H7 (cell line): ENCODE measurements around the gene BBX. TPM values are rescaled to one million over a fixed set of nuclear protein-coding genes. Genes with fewer than 3 reads are reported as not detected.

Experiments
- DNase-seq: peaks from one replicate; pipeline ENCODE4 v3.0.0; 2012
- H3K27me3 ChIP-seq: 2 replicates; pipeline ENCODE4 v1.6.0; 2011; ENCODE audit warnings: mild to moderate bottlenecking, low read length; ENCODE audit not compliant: control insufficient read depth, insufficient read depth
- H3K36me3 ChIP-seq: replicated peaks from 2 replicates; pipeline ENCODE4 v1.5.1; 2011; ENCODE audit warnings: low read length; ENCODE audit not compliant: control insufficient read depth, insufficient read depth
- H3K4me3 ChIP-seq: 2 replicates; pipeline ENCODE4 v1.5.1; 2011; ENCODE audit warnings: low read depth, mild to moderate bottlenecking, control low read depth, low read length, moderate library complexity; ENCODE audit not compliant: insufficient read depth
- total RNA-seq: library from RNA; depleted of rRNA; stranded (reverse); fragments of >200 nt; shearing (Covaris generic); gene quantifications from 2 replicates; pipeline ENCODE4 v1.2.3, GENCODE V29; 2014

Gene BBX
- total RNA-seq, 1 experiment from 2014 or later = 22.2 TPM

DNA sequence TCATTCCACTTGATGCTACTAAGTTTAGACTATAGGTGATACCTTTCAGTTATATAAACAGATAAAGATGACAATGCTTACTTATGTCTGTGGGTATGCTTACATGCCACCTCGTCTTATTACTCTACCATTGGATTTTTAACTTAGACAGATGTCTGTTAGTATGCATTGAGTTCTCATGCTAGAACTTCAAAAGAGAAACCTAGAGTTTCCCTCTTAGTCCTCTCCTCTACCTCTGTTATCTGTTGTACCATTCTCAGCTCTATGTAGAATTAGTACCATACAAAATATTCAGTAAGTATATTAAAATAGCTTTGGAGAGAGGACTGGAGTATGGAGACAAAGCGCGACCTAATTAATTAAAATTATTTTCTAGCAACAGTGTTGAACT is 111.3 kb downstream of the BBX start:
- H3K4me3 ChIP-seq = no peak overlapping the region
- no peaks in the 10 kb centered on the region for H3K36me3 ChIP-seq
- no peak for DNase-seq
- no peaks in the 10 kb centered on the region for H3K27me3 ChIP-seq

DNA sequence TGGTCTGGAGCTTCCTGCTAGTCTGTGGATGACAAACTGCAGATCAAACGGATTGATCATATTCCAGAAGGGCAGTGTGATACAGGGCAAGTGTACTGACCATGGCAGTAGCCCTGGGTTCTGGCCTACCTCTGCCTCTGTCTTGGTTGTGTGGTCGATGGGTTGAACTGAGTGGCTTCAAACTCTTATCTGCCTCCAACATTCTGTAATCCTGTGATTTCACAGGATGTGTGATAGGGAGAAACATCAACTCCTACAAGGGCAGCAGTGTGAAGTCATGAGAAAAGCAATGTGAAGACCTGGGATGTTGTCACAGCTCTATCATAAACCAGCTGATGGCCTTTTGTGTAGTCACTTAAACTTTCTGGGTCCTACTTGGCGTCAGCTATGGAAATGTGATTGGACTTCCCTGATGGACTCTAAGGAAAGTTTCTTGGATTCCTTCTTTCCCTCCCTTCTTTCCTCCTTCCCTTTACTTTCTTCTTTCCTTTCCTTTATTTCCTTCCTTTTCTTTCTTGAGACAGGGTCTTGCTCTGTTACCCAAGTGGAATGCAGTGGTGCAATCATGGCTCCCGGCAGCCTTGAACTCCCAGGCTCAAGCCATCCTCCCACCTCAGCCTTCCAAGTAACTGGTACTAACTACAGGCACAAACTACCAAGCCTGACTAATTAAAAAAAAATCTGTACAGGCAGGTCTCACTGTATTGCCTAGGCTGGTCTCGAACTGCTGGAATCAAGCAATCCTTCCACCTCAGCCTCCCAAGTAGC is 114.8 kb downstream of the BBX start:
- no peaks in the 10 kb centered on the region for H3K27me3 ChIP-seq
- H3K36me3 ChIP-seq = no peaks in the 10 kb centered on the region
- DNase-seq = no peak
- H3K4me3 ChIP-seq = no peak overlapping the region

DNA sequence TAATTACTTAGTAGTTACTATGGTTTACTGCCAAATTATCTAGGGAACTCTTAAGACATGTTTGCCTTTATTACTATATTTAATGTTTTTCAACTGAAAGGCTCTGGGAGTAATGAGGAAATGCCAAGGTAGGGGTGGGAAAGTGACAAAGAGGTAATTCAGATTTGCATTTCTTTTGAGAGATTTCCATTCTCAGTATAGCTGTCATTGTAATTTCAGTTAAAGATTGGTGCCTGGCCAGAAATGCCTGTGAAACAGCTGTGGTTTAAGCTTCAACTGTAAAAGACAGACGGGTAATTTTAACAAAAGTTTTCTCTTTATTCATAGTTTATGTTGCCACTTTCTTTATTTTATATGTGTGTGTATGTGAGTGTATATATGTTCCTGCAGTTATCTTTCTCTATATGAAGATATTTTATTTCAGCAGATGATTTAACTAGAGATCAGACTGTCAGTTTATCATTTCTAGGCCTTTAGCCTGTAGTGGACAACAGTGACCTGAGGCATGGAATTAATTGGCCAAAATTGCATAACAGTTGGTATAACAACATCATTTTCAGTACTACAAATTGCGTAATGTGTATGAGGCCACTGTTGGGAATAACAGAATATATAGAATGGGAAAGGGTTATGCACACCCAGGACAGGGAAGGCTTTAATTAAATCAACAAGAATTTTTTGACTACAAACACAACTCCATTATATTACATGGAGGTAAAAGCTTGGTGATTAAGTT is 119.0 kb downstream of the BBX start:
- Histone ChIP-seq H3K4me3 (no peak overlapping the region), H3K36me3 (no peaks in the 10 kb centered on the region)

DNA sequence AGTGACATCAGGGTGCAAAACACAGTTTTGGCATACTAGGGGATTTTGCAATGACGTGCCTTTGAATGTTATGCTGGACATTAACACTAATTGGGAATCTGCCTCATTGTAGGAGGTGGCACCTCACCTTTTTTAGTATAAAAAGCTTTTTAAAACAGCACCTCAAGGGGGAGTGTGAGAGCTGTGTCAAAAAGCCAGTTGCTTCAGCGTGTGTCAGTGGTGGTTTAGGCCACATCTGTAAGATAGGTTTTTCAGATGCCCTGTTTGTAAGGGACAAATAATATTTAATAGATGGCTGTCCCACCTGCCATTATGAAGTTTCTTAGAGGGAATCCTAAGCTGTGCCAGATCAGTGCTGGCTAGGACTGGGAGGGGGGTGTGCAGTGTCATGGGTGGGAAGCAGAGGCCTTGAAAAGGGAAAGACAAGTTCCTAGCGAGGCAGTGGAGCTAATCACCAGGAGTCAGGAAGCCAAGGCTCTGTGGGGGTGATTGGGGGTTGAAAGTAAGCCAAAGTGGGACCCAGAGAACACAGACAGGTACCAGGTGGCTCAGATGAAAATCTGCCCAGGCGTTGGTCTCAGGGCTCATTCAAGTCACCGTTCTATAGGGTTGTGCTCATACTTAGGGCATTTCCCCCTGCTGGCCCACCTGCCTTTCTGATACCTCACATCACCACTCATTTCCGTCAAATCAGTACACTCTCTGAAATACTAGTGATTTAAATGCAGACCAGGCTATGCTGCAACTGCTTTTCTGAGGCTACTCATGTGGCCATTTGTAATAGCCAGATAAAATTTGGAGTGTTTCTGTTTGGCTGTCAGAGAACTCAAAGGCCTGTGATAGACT is 120.5 kb downstream of the BBX start:
- no peak overlapping the region for H3K4me3 ChIP-seq
- no peaks in the 10 kb centered on the region for H3K36me3 ChIP-seq
- no peak for DNase-seq
- H3K27me3 ChIP-seq = no peaks in the 10 kb centered on the region

More for the DNA sequence above, 119.0 kb downstream of the BBX start:
- DNase-seq = no peak
- no peaks in the 10 kb centered on the region for H3K27me3 ChIP-seq

DNA sequence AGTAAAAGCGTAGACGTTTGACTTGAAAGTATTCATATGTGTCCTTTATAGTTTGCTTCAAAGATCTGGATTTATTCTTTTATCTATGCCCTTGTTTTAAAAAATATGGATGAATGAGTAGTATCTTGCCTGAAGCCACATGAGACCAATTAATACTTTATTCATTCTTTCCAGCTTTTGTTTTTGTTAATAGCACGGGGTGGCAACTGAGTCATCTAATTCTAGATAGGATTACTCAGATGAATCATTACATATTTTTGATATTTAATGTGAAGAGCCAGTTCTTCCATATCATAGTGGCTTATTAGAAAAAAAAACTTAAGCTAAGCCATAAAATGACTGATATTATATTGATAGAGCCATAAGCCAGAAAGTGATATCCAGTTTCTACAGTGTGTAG is 121.9 kb downstream of the BBX start:
- no peak for DNase-seq
- no peak overlapping the region for H3K4me3 ChIP-seq
- no peaks in the 10 kb centered on the region for H3K27me3 ChIP-seq
- no peaks in the 10 kb centered on the region for H3K36me3 ChIP-seq

DNA sequence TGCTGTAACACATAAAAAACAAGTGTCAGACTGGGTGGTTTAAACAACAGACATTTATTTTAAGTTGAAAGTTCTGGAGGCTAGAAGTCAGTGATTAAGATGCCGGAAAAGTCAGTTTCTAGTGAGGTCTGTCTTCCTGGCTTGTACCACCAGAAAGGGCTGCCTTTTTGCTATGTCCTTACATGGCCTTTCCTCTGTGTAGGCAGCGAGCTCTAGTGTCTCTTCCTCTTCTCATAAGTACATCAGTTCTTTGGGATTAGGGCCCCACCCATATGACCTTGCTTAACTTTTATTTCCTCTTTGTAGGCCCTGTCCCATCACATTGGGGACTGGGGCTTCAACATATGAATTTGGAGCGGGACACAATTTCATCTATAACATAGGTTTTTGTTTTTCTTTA is 128.0 kb downstream of the BBX start:
- DNase-seq = no peak
- H3K27me3 ChIP-seq = no peaks in the 10 kb centered on the region
- no peak overlapping the region for H3K4me3 ChIP-seq
- no peaks in the 10 kb centered on the region for H3K36me3 ChIP-seq

DNA sequence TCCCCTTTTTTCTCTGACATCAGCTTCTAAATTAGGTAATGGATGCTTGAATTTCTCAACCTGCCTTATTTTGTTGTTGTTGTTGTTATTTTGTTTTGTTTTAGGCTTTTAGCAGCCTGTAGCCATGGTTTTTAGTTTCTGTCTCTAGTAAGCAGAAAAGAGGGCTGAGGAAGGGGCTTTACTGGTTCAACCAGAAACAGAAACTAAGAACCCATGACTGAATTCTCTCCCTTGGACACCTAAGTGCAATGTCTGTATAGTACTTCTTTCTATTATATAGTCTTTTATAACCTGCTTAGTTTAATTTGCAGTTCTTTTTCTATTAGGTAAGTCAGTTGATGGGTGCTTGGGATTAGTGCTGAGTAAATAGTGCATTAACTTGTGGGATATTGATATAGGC is 129.0 kb downstream of the BBX start:
- no peak for DNase-seq
- no peak overlapping the region for H3K4me3 ChIP-seq
- H3K36me3 ChIP-seq = no peaks in the 10 kb centered on the region
- H3K27me3 ChIP-seq = no peaks in the 10 kb centered on the region

DNA sequence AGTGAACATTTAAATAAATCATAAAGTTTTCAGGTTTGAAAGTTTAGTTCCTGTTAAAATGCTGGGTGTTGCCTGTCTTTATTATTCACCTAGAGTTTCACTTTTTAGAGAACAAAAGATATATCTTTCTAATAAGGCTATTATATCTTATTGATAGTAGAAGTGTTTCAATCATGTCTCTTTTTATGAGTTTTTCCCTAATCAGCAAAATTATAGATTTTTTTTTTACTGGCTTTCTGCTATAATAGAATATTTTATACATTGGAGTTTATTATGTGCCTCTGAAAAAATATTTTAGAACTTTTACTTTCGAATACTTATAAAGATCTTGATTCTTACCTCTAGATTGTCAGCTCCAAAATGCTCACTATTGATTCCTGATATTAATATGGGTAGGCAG is 131.5 kb downstream of the BBX start:
- DNase-seq = no peak
- no peaks in the 10 kb centered on the region for H3K36me3 ChIP-seq
- no peaks in the 10 kb centered on the region for H3K27me3 ChIP-seq
- no peak overlapping the region for H3K4me3 ChIP-seq

DNA sequence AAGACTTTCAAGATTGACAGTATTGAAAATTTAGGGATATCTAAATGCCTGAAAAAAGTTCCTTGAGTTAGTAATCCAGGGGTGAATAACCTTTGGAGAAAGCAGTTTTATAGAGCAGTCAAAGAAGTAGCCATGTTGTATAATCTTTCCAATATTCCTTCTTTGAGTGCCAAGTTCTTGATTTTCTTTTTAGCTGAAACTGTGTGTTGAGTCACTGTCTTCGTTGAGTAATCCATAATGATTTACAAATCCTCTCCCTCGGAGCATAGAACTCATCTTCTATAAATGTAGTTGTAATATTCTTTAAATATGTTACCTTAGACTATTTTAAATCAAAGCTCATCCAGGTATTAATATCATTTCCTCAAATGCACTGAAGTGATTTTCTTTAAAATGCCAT is 135.2 kb downstream of the BBX start:
- no peaks in the 10 kb centered on the region for H3K27me3 ChIP-seq
- no peak overlapping the region for H3K4me3 ChIP-seq
- no peak for DNase-seq
- no peaks in the 10 kb centered on the region for H3K36me3 ChIP-seq

DNA sequence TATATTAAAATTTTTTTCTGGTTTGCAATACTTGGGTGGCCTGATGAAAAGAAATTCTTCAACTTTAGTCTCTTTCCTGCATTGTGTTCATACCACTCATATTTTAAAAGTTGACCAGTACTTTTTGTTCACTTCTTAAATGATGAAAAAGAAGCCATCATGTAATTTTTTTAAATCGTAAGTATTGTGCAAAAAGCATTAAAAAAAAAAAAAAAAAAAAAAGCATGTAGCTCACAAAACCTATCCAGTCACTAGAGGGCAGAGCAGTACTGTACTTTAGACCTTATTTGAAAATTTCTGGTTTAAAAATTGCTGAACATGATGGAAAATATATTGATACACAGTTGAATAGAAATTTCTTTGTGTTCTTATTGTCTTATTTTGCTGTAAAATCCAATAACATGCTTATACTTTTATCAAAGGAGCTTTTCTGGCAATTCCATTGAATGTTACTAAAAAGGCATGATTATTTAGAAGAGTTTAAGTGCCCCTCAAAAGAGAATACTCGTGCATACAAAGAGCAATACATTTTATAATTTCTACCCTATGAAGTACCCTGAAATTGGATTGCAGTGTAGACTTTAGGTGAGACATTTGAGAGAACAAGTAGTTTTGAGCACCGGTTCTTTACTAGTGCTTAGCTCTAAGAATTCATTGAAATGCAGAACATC is 137.7 kb downstream of the BBX start:
- no peak for DNase-seq
- Histone ChIP-seq H3K4me3 (no peak overlapping the region), H3K27me3 (no peaks in the 10 kb centered on the region), H3K36me3 (no peaks in the 10 kb centered on the region)

DNA sequence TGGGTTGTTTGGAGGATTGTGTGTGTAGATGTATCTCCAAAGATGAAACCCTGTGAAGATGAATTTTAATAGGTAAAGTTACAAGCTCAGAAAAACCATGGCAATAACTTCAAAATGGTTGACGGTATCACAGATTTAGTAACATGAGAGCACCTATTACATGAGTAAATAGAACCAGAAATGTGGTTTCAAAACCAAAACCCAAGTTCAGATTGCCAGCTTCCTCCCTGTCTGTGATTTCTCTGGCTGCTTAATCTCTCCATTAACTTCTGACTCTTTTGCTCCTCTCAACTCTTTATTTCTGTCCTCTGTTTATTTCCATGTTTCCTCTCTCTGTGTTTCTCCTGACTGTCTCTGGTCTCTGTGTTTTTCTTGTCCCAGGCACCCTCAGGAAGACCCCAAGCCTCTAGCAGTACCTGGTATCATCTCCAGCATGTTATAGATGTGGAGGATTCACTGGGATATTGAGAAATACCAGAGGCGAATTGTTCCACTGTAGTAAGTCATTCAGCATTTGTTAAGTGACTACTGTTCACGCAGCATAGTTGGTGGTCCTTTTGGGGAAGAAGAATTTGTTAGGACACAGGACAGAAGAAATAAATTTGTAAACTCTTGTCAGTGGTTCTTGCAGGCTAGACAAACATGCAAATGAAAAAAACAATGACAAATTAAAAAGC is 138.8 kb downstream of the BBX start:
- no peak overlapping the region for H3K4me3 ChIP-seq
- DNase-seq = no peak
- no peaks in the 10 kb centered on the region for H3K36me3 ChIP-seq
- H3K27me3 ChIP-seq = no peaks in the 10 kb centered on the region

DNA sequence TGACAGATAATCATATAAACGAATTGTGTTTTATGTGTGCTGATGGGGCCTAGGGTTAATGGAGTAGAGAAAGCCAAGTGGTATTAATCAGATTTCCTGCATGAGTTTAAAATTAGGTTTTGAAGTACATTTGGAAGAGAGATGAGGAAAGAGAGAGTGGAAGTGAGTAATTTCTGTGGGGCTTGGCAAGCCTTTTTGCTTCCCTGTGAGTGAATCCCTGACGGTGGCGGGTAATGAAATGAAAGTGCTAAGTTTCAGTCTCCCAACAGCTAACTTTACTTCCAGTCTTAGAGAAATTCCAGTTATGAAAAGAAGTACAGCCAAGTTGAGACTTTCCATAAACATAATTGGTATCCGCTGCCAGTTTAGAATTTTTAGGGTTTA is 139.4 kb downstream of the BBX start:
- H3K27me3 ChIP-seq = no peaks in the 10 kb centered on the region
- H3K36me3 ChIP-seq = no peaks in the 10 kb centered on the region
- no peak overlapping the region for H3K4me3 ChIP-seq
- no peak for DNase-seq

DNA sequence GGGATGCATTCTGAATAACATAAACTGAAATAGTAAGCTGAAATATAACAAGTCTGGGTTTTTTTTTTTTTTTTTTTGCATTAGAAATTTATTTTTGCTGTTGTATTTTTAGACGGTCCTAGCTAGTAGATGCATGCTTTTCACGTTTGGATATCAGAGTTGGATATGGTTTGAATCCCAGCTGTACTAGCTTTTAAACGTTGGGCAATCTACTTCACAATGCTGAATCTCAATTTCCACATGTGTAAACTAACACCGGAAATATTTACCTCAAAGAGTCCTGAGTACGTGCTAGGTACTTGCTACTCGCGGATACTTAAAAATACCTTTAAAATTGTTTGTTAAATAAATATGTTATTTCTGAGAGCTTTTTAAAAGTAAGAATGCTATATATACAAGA is 139.8 kb downstream of the BBX start:
- DNase-seq = no peak
- Histone ChIP-seq H3K36me3 (no peaks in the 10 kb centered on the region), H3K27me3 (no peaks in the 10 kb centered on the region), H3K4me3 (no peak overlapping the region)

DNA sequence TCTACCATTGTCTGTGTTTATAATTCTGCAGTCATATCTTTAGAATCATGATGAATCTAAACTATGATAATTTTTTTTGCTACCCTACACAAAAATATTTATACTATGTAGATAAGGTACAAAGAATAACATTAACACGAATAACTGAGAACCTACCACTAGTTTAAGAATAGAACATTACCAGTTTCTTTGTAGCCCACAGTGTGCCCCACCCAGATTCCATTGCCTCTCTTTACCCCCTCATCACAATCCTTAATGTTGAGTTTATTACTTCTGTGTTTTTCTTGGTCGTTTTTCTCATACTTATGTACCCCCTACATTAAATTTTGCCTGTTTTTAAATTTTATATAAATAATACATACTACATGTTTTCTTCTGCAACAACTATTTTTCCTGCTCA is 140.5 kb downstream of the BBX start:
- H3K4me3 ChIP-seq = no peak overlapping the region
- DNase-seq = no peak
- H3K27me3 ChIP-seq = no peaks in the 10 kb centered on the region
- H3K36me3 ChIP-seq = no peaks in the 10 kb centered on the region
